ENCODE data around the gene EXOC6.

EXOC6 gene

DNA sequence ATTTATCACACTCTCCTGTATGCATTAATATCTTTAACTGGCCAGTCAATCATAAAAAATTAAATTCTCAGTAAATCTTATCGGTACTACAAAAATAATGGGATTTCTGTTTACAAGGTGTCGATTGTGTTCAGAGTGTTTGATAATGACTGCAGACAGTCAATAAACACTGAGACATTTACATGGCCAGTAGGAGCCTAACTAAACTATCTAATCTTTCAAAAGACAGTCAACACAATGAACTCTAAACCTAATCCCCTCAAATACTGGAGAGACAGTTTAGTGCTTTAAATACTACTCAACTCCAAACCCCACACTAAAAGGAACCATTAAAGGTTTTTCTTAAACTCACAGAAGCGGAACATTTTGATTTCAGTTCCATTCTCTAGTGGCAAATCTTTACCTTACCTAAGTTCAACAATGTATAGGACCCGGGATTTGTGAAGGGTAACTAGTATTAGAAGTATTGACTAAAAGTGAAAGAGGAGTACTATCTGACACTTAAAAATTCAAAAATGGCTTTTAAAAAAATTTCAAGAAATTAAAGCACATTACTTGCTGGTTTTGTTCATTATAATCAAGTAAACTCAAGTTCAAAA lies 37.3 kb upstream of the EXOC6 start:
- DNase-seq (ENCODE audit: insufficient read length, low spot score) (no peak), FAIRE-seq (no peak)
- TF ChIP-seq, protein P1, sequence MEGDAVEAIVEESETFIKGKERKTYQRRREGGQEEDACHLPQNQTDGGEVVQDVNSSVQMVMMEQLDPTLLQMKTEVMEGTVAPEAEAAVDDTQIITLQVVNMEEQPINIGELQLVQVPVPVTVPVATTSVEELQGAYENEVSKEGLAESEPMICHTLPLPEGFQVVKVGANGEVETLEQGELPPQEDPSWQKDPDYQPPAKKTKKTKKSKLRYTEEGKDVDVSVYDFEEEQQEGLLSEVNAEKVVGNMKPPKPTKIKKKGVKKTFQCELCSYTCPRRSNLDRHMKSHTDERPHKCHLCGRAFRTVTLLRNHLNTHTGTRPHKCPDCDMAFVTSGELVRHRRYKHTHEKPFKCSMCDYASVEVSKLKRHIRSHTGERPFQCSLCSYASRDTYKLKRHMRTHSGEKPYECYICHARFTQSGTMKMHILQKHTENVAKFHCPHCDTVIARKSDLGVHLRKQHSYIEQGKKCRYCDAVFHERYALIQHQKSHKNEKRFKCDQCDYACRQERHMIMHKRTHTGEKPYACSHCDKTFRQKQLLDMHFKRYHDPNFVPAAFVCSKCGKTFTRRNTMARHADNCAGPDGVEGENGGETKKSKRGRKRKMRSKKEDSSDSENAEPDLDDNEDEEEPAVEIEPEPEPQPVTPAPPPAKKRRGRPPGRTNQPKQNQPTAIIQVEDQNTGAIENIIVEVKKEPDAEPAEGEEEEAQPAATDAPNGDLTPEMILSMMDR (IDR thresholded peaks at IDR 0.05; ENCODE audit: insufficient read depth, missing control alignments): no peak

DNA sequence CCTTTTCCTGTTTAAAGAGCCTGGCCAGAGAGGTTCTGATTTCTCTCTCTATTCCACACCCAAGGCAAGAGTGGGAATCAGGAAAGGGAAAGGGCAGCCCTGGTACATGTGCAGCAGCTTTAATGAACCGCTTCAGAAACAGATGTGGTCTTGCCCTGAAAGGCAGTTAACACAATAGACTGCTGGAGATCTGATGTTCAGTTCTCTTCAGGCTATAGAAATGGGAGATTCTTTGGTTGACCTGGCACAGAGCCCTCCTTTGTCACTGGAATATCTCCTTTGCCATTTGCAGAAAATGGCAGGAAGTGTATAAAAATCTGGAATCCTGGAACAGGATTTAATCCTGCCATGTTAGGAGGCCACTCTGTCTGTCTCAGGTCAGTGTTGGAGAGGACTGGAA lies 36.3 kb upstream of the EXOC6 start:
- no peak for FAIRE-seq
- no peak for DNase-seq (ENCODE audit: insufficient read length, low spot score)
- TF ChIP-seq, protein P1 (IDR thresholded peaks at IDR 0.05; ENCODE audit: insufficient read depth, missing control alignments): no peak

DNA sequence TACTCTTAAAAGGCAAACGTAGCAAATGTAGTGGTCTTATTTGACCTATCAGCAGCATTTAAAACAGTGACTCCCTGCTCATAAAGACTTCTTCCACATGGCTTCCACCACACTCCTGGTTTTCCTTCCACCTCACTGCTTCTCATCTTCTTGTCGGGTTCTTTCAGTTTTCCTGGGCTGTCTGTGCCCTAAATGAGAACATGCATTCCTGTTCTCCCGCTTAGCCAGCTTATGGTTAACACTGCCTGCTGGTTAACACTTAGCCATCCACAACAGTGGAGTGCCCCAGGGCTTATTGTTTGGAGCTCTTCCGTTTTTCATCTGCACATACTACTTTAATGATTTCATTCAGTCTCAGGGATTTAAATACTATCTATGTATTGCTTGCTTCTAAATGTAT lies 34.3 kb upstream of the EXOC6 start:
- TF ChIP-seq, protein P1 (IDR thresholded peaks at IDR 0.05; ENCODE audit: insufficient read depth, missing control alignments): no peak
- no peak for DNase-seq (ENCODE audit: insufficient read length, low spot score)
- no peak for FAIRE-seq

DNA sequence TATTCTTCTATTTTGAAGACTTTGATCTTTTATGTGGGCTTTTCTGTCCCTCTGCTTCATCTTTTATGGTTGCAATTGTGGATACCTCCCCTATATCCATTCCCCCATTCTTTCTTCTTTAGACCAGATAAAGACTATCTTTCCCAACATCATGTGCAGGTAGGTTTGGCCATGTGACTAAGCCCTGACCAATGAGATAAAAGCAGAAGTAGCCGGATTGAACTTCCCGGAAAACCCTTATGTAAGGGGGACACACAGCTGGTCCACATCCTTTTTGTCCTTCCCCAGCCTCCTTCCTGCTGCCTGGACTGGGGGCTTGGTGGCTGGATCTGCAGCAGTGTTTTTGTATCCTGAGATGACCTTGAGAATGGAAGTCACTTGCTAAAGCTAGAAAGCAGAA lies 33.5 kb upstream of the EXOC6 start:
- no peak for FAIRE-seq
- TF ChIP-seq, protein P1 (IDR thresholded peaks at IDR 0.05; ENCODE audit: insufficient read depth, missing control alignments): no peak

DNA sequence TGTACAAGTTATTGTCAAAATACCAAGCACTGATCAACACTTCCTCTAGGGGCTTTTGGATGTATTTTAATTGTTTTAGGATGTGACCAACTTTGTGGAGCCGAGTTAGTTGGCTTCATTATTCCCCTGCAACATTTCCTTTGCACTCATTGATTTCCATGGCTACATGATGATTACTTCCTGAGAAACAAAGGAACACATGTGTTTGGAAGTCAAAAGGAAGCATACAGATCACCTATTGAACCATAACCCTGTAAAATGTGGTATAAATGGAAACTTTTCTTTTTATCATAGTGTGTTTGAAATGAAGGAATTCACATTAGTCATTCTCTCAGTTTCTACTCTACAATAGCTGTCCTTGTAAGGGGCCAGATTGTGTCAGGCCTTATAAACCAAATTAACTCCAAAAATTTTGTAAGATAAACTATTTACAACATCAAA lies 32.2 kb upstream of the EXOC6 start:
- no peak for DNase-seq (ENCODE audit: insufficient read length, low spot score)
- FAIRE-seq: no peak
- TF ChIP-seq, protein P1 (IDR thresholded peaks at IDR 0.05; ENCODE audit: insufficient read depth, missing control alignments): no peak

More for the DNA sequence above, 33.5 kb upstream of the EXOC6 start:
- DNase-seq (ENCODE audit: insufficient read length, low spot score): no peak

DNA sequence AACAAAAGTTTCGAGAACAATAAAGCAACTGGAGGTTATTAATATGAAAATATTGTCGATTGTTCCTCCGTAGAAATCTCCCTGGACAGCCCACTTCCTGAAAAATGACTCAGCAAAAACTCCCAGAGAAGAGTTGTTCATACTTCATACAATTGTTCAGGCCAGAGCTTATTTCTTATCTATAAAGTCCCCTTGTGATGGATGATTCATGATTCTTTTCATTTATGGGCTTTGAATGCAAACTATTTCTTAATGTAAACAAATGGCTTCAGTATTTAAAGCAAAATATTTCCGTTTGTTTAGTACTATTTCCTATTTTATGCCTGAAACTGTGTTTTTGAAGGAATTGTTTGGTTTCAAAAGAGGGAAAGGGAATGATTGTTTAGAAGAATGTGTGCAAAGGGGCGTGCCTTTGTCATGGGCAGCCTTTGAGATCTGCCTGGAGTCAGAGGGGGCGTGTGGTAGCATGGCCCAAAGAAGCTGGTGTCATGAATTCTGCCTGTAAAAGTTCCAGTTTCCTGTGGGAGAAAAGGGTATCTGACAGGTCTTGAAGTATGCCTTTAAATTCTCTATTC lies 26.2 kb upstream of the EXOC6 start:
- no peak for DNase-seq (ENCODE audit: insufficient read length, low spot score)
- TF ChIP-seq, protein P1 (IDR thresholded peaks at IDR 0.05; ENCODE audit: insufficient read depth, missing control alignments): no peak
- FAIRE-seq: no peak

DNA sequence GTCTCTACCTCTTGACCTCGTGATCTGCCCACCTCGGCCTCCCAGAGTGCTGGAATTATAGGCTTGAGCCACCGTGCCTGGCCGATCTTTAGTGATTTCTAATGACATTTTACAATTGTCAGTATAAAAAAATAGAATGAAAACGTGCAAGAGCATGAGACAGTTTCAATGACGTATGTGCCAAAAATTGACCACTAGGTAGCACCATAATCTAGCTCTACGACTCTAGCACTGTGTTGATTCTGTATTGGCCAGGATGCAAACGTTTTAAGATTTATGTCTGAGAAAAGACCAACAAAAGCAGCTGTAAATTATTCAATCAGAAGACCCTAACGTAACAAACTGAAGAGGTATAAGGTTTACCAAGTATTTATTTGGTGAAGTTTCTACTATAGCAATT lies 25.4 kb upstream of the EXOC6 start:
- TF ChIP-seq, protein P1 (IDR thresholded peaks at IDR 0.05; ENCODE audit: insufficient read depth, missing control alignments): peak; percentile 19
- FAIRE-seq: no peak
- DNase-seq (ENCODE audit: insufficient read length, low spot score): no peak
